DND-41 (cell line): ENCODE data around the gene HECTD4.
"Not testable (repeated sequence)": the region's sequence is repeated elsewhere in the genome, so short reads cannot be mapped to it uniquely, and the experiment has no call there.

ENCODE experiments used
- ATAC-seq: fragments of 200-7000 bp; cut with Tn5 transposase; 3 replicates; pipeline ENCODE4 v1.9.1; 2021; ENCODE audit warnings: low read depth; ENCODE audit not compliant: insufficient read depth
- DNase-seq: peaks from one replicate; pipeline ENCODE4 v3.0.0-alpha.2; 2020
- H2AFZ ChIP-seq: 2 replicates; pipeline ENCODE4 v1.6.0; 2012; ENCODE audit warnings: low read depth, low read length
- H3K27ac ChIP-seq: 2 replicates; pipeline ENCODE4 v1.5.1; 2012; ENCODE audit warnings: low read length, inconsistent platforms
- H3K27me3 ChIP-seq: fragments of 200-600 bp; sonication (generic); 2 replicates; pipeline ENCODE4 v1.6.0; 2012; ENCODE audit warnings: low read length, mild to moderate bottlenecking, inconsistent platforms; ENCODE audit not compliant: insufficient read depth, poor library complexity
- H3K36me3 ChIP-seq: 2 replicates; pipeline ENCODE4 v1.5.1; 2012; ENCODE audit warnings: low read length, inconsistent platforms; ENCODE audit not compliant: insufficient read depth
- H3K4me1 ChIP-seq: 2 replicates; pipeline ENCODE4 v1.5.1; 2012; ENCODE audit warnings: mild to moderate bottlenecking, low read length; ENCODE audit not compliant: insufficient read depth
- H3K4me2 ChIP-seq: 2 replicates; pipeline ENCODE4 v1.6.0; 2012; ENCODE audit warnings: mild to moderate bottlenecking, moderate library complexity, low read length, inconsistent platforms; ENCODE audit not compliant: insufficient read depth
- H3K4me3 ChIP-seq, 2 experiments: fragments of 200-600 bp in 1 of 2; shearing (Covaris generic) in 1 of 2; 2 replicates each; pipeline ENCODE4 v1.5.1; 2012 to 2016; ENCODE audit warnings: inconsistent platforms in 2 of 2, low read length in 2 of 2, mild to moderate bottlenecking in 2 of 2, low read depth in 1 of 2, moderate library complexity in 1 of 2
- H3K79me2 ChIP-seq: 2 replicates; pipeline ENCODE4 v1.6.0; 2012; ENCODE audit warnings: low read length, inconsistent platforms; ENCODE audit not compliant: insufficient read depth
- H3K9ac ChIP-seq: 2 replicates; pipeline ENCODE4 v1.6.0; 2012; ENCODE audit warnings: low read depth, mild to moderate bottlenecking, inconsistent platforms, low read length, moderate library complexity
- H3K9me3 ChIP-seq: 2 replicates; pipeline ENCODE4 v1.5.1; 2012; ENCODE audit warnings: low read length, moderate library complexity, mild to moderate bottlenecking, inconsistent platforms; ENCODE audit not compliant: insufficient read depth, severe bottlenecking
- H4K20me1 ChIP-seq: 2 replicates; pipeline ENCODE4 v1.6.0; 2012; ENCODE audit warnings: low read length; ENCODE audit not compliant: insufficient read depth
- EZH2 ChIP-seq: IDR thresholded peaks from 3 replicates; pipeline ENCODE4 v1.6.1; 2012; ENCODE audit warnings: borderline replicate concordance, low read depth, mild to moderate bottlenecking, moderate library complexity, low read length, inconsistent platforms; ENCODE audit not compliant: severe bottlenecking
- TF ChIP-seq, protein P1 (sequence below): IDR thresholded peaks from 2 replicates; pipeline ENCODE4 v1.5.1; 2012; ENCODE audit warnings: borderline replicate concordance, low read length, moderate library complexity, mild to moderate bottlenecking; ENCODE audit not compliant: poor library complexity, severe bottlenecking; ENCODE audit errors: extremely low read depth

The HECTD4 gene

DNA sequence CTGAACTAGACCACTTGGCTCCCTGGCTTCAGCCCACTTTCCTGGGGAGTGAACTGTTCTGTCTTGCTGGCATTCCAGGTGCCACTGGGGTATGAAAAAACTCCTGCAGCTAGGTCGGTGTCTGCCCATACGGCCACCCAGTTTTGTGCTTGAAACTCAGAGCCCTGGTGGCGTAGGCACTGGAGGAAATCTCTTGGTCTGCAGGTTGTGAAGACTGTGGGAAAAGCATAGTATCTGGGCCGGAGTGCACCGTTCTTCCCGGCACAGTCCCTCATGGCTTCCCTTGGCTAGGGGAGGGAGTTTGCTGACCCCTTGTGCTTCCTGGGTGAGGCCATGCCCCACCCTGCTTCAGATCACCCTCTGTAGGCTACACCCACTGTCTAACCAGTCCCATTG is 223.1 kb downstream of the HECTD4 start:
- no peaks in the 10 kb centered on the region for H3K27me3 ChIP-seq
- TF ChIP-seq EZH2: no peak
- TF ChIP-seq, protein P1, sequence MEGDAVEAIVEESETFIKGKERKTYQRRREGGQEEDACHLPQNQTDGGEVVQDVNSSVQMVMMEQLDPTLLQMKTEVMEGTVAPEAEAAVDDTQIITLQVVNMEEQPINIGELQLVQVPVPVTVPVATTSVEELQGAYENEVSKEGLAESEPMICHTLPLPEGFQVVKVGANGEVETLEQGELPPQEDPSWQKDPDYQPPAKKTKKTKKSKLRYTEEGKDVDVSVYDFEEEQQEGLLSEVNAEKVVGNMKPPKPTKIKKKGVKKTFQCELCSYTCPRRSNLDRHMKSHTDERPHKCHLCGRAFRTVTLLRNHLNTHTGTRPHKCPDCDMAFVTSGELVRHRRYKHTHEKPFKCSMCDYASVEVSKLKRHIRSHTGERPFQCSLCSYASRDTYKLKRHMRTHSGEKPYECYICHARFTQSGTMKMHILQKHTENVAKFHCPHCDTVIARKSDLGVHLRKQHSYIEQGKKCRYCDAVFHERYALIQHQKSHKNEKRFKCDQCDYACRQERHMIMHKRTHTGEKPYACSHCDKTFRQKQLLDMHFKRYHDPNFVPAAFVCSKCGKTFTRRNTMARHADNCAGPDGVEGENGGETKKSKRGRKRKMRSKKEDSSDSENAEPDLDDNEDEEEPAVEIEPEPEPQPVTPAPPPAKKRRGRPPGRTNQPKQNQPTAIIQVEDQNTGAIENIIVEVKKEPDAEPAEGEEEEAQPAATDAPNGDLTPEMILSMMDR: no peak
- no peaks in the 10 kb centered on the region for H3K79me2 ChIP-seq
- no peak overlapping the region for H3K4me3 ChIP-seq
- no peak overlapping the region for H3K4me2 ChIP-seq
- H3K27ac ChIP-seq: no peak overlapping the region
- no peaks in the 10 kb centered on the region for H3K9me3 ChIP-seq
- no peaks in the 10 kb centered on the region for H4K20me1 ChIP-seq
- H3K4me1 ChIP-seq: no peaks in the 10 kb centered on the region
- no peak for ATAC-seq
- no peak overlapping the region for H3K9ac ChIP-seq
- H3K36me3 ChIP-seq: peaks cover 52% of the 10 kb centered on the region
- DNase-seq: no peak
- no peak overlapping the region for H2AFZ ChIP-seq

DNA sequence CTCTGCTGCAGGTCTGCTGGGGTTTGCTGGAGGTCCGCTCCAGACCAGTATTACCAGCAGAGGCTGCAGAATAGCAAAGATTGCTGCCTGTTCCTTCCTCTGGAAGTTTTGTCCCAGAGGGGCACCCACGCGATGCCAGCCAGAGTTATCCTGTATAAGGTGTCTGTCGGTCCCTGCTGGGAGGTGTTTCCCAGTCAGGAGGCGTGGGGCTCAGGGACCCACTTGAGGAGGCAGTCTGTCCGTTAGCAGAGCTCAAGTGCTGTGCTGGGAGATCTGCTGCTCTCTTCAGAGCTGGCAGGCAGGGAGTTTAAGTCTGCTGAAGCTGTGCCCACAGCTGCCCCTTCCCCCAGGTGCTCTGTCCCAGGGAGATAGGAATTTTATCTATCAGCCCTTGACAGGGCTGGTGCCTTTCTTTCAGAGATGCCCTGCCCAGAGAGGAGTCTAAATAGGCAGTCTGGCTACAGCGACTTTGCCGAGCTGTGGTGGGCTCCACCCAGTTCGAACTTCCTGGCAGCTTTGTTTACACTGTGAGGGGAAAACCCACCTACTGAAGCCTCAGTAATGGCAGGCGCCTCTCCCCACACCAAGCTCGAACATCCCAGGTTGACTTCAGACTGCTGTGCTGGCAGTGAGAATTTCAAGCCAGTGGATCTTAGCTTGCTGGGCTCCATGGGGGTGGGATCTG is 223.6 kb downstream of the HECTD4 start:
- not testable (repeated sequence) for H2AFZ ChIP-seq, H3K4me1 ChIP-seq, H3K27me3 ChIP-seq, H3K9ac ChIP-seq, DNase-seq, H4K20me1 ChIP-seq, H3K9me3 ChIP-seq, H3K4me2 ChIP-seq, H3K27ac ChIP-seq, H3K4me3 ChIP-seq, H3K79me2 ChIP-seq, ATAC-seq
- H3K36me3 ChIP-seq: peaks cover 57% of the 10 kb centered on the region

DNA sequence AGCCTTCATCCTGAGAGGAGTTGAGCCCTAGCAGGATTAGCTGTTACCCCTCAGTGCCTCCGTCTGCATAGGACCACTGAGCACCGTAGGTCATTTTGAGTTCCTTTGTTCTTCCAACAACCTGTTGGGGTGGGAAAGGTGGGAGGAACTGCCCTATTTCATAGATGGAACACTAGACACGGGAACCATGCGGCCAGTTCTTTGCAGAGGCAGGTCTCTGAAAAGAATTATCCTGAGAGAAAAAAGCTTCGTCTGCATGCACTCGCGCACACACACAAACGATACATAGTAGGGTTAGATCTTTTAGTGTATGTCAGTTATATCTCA is 228.4 kb downstream of the HECTD4 start:
- H4K20me1 ChIP-seq: no peaks in the 10 kb centered on the region; the same call in 1 of the 2 replicates

GRCh38 chr12:112153181-112153892 is 228.9 kb downstream of the HECTD4 start:
- no peak for ATAC-seq
- Histone ChIP-seq H3K27ac (no peak overlapping the region), H3K79me2 (no peaks in the 10 kb centered on the region), H4K20me1 (no peaks in the 10 kb centered on the region; the same call in 1 of the 2 replicates), H3K4me1 (no peaks in the 10 kb centered on the region), H2AFZ (no peak overlapping the region), H3K9me3 (no peaks in the 10 kb centered on the region), H3K4me3 (no peak overlapping the region), H3K4me2 (no peak overlapping the region), H3K36me3 (peaks cover 57% of the 10 kb centered on the region), H3K27me3 (no peaks in the 10 kb centered on the region), H3K9ac (no peak overlapping the region)
- TF ChIP-seq EZH2: no peak
- TF ChIP-seq, protein P1: no peak
- DNase-seq: no peak

More for the DNA sequence above, 228.4 kb downstream of the HECTD4 start:
- no peaks in the 10 kb centered on the region for H3K79me2 ChIP-seq
- no peak overlapping the region for H3K9ac ChIP-seq
- H3K4me1 ChIP-seq: no peaks in the 10 kb centered on the region
- TF ChIP-seq, protein P1: no peak
- no peak for TF ChIP-seq EZH2
- H3K9me3 ChIP-seq: no peaks in the 10 kb centered on the region
- H3K4me3 ChIP-seq: no peak overlapping the region
- no peak overlapping the region for H3K4me2 ChIP-seq
- H3K27me3 ChIP-seq: no peaks in the 10 kb centered on the region
- DNase-seq (no peak), ATAC-seq (no peak)
- H3K36me3 ChIP-seq: peaks cover 57% of the 10 kb centered on the region
- no peak overlapping the region for H2AFZ ChIP-seq
- no peak overlapping the region for H3K27ac ChIP-seq
